ENCODE data around the gene GOLPH3L. TPM values are rescaled to one million over a fixed set of nuclear protein-coding genes. Genes with fewer than 3 reads are reported as not detected.
"Not testable (repeated sequence)": the region's sequence is repeated elsewhere in the genome, so short reads cannot be mapped to it uniquely, and the experiment has no call there.

GOLPH3L gene
- total RNA-seq, 2 donors from 2014 or later: 14.3 to 16.0 TPM

- DNase-seq (no peak), ATAC-seq (no peak)
- intact Hi-C loops (cut with DNase I): no loop called here
Measured at GRCh38 chr1:150663321-150663720, 33.6 kb downstream of the GOLPH3L start.

GRCh38 chr1:150662811-150663210 lies 34.1 kb downstream of the GOLPH3L start:
- no peak for ATAC-seq
- intact Hi-C loops (cut with DNase I): no loop called here
- DNase-seq: no peak

- ATAC-seq (no peak), DNase-seq (no peak)
- intact Hi-C loops (cut with DNase I): no loop called here
Measured at GRCh38 chr1:150661156-150661555, 35.8 kb downstream of the GOLPH3L start.

- intact Hi-C loops (cut with DNase I): no loop called here
- DNase-seq (no peak), ATAC-seq (no peak)
Measured at GRCh38 chr1:150660584-150660983, 36.4 kb downstream of the GOLPH3L start.

- DNase-seq; ATAC-seq; intact Hi-C loops (cut with DNase I): not testable (repeated sequence)
Measured at GRCh38 chr1:150657064-150657463, 39.9 kb downstream of the GOLPH3L start.

GRCh38 chr1:150654635-150655034 lies 42.3 kb downstream of the GOLPH3L start:
- ATAC-seq; DNase-seq; intact Hi-C loops (cut with DNase I): not testable (repeated sequence)

- DNase-seq: no peak
- intact Hi-C loops (cut with DNase I): no loop called here
- ATAC-seq: peak in 1 of 2 donors; percentile 66
Measured at GRCh38 chr1:150650193-150650592, 46.8 kb downstream of the GOLPH3L start.

GRCh38 chr1:150649441-150650075 lies 47.4 kb downstream of the GOLPH3L start:
- intact Hi-C loops (cut with DNase I): no loop called here
- ATAC-seq: no peak
- no peak for DNase-seq

- no peak for DNase-seq
- intact Hi-C loops (cut with DNase I): no loop called here
- ATAC-seq: no peak
Measured at GRCh38 chr1:150642296-150642695, 54.7 kb downstream of the GOLPH3L start.

- ATAC-seq; intact Hi-C loops (cut with DNase I): not testable (repeated sequence)
Measured at GRCh38 chr1:150641126-150641815, 55.7 kb downstream of the GOLPH3L start.

GRCh38 chr1:150638430-150638829 lies 58.5 kb downstream of the GOLPH3L start:
- intact Hi-C loops (cut with DNase I); ATAC-seq: not testable (repeated sequence)

More at GRCh38 chr1:150641126-150641815, 55.7 kb downstream of the GOLPH3L start:
- DNase-seq: not testable (repeated sequence)

GRCh38 chr1:150634839-150635622 lies 61.9 kb downstream of the GOLPH3L start:
- DNase-seq; ATAC-seq; intact Hi-C loops (cut with DNase I): not testable (repeated sequence)

More at GRCh38 chr1:150638430-150638829, 58.5 kb downstream of the GOLPH3L start:
- not testable (repeated sequence) for DNase-seq

- DNase-seq (peak; percentile 97), ATAC-seq (peak; percentile 97 to 98)
- intact Hi-C loops (cut with DNase I): no loop called here
Measured at GRCh38 chr1:150629115-150629928, 67.6 kb downstream of the GOLPH3L start, which contains the start of gene ENSA. Gene ENSA, minus strand, starts transcription at chr1:150629612. Its CDS starts 142 bp downstream, at chr1:150629470.

- no peak for ATAC-seq
- DNase-seq: no peak
- intact Hi-C loops (cut with DNase I): no loop called here
Measured at GRCh38 chr1:150628766-150629114, 68.2 kb downstream of the GOLPH3L start.

GRCh38 chr1:150627826-150628410 lies 69.0 kb downstream of the GOLPH3L start:
- ATAC-seq: no peak
- DNase-seq: no peak
- intact Hi-C loops (cut with DNase I): no loop called here

GRCh38 chr1:150626150-150626549 lies 70.8 kb downstream of the GOLPH3L start:
- intact Hi-C loops (cut with DNase I): no loop called here
- ATAC-seq: no peak
- DNase-seq: no peak

- ATAC-seq, DNase-seq: not testable (repeated sequence)
- intact Hi-C loops (cut with DNase I): loop anchor here in 1 of 2 donors (5.0 kb wide), 1 partner anchor 47 kb away; the partner anchor contains the start of gene MCL1
Measured at GRCh38 chr1:150624546-150624945, 72.4 kb downstream of the GOLPH3L start.

GRCh38 chr1:150624134-150624533 lies 72.8 kb downstream of the GOLPH3L start:
- not testable (repeated sequence) for DNase-seq, ATAC-seq
- intact Hi-C loops (cut with DNase I): loop anchor here in 1 of 2 donors (5.0 kb wide), 1 partner anchor 47 kb away; the partner anchor contains the start of gene MCL1

Data from left cardiac atrium (tissue), 4 donors.